HG03571 (cell line): ENCODE results near the gene EPB41.
"Not testable (repeated sequence)": the region's sequence is repeated elsewhere in the genome, so short reads cannot be mapped to it uniquely, and the experiment has no call there.

Experiments
- ATAC-seq: cut with Tn5 transposase; IDR thresholded peaks from one replicate; pipeline ENCODE4 v1.9.1; 2021; ENCODE audit not compliant: unreplicated experiment

EPB41 gene

GRCh38 chr1:29043274-29043965 is 129.1 kb downstream of the EPB41 start:
- no peak for ATAC-seq

DNA sequence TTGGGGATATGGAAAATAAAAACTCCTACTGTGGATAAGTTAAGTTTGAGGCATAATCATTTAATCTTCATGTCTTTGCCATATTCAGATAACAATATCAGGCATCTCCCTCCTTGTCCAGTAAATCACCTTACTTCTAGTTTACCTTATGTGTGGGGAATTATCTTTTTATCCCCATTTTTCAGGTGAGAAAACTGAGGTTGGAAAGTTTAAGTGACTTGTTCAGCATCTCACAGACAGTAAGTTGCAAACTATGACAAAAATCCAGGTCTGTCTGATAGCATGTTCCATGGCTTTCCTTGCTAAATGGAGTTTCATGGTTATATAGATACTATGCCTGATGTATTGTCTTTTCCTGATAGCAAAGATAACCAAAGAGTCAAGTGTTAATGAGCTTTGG is 129.6 kb downstream of the EPB41 start:
- no peak for ATAC-seq

DNA sequence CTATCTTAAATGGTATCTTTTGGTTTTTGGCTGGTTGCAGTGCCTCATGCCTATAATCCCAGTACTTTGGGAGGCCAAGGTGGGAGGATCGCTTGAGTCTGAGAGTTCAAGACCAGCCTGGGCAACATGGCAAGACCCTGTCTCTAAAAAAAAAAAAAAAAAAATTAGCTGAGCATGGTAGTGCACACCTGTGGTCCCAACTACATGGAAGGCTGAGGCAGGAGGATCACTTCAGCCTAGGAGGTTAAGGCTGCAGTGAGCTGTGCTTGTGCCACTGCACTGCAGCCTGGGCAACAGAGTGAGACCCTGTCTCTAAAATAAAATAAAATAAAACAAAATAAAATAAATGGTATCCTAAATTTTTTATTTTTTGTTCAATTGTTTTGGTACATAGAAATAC is 131.3 kb downstream of the EPB41 start:
- ATAC-seq: not testable (repeated sequence)

DNA sequence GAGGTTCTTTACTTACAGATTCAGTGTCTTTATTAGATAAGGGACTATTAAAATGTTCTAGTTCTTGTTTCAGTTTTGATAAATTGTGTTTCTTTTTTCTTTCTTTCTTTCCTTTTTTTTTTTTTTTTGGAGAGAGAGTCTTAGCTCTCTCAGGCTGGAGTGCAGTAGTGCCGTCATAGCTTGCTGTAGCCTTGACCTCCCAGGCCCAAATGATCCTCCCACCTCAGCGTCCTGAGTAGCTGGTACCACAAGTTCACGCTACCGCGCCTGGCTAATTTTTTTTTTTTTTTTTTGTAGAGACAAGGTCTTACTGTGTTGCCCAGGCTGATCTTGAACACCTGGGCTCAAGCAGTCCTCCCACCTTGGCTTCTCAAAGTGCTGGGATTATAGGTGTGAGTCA is 132.8 kb downstream of the EPB41 start:
- ATAC-seq: no peak

- ATAC-seq: no peak
These were observed 135.8 kb downstream of the EPB41 start for GRCh38 chr1:29050166-29050565.

GRCh38 chr1:29052100-29052499 is 137.7 kb downstream of the EPB41 start:
- ATAC-seq: no peak

- no peak for ATAC-seq
These were observed 138.6 kb downstream of the EPB41 start for GRCh38 chr1:29052941-29053340.

DNA sequence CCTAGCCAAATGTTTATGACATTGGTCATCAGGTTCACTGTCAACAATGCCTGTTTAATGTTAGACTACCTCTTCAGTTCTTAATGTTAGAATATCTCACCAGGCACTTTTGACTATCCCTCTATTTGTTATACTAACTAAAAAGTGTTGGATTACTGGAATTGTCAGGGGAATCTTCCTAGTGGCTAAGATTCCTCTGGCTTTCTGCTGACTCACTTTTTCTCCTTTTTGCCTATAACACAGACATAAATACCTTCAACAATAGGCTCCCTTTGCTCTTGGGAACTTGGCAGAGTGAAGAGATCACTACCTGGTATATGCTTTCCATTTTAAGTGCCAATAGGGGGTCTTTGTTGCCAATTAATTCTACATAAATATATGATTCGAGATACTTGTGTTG is 140.8 kb downstream of the EPB41 start:
- ATAC-seq: no peak

DNA sequence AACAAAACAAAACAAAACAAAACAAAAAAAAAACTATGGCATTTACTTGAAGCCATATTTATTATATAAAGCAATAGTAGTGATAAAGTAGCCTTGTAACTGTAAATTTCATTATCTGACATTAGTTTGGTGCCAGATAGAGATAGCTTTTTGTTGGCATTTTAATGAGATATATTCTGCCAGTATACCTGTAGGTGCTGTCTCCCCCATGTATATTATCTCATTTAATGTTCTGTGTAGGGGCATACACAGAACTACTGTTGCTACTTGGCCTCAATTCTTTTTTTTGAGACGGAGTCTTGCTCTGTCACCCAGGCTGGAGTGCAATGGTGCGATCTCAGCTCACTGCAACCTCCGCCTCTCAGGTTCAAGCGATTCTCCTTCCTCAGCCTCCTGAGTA is 141.9 kb downstream of the EPB41 start:
- ATAC-seq: no peak

- ATAC-seq: no peak
These were observed 143.3 kb downstream of the EPB41 start for GRCh38 chr1:29057700-29058099.

- ATAC-seq: no peak
These were observed 148.0 kb downstream of the EPB41 start for GRCh38 chr1:29062157-29062942.

- ATAC-seq: no peak
These were observed 149.7 kb downstream of the EPB41 start for GRCh38 chr1:29064064-29064463.

DNA sequence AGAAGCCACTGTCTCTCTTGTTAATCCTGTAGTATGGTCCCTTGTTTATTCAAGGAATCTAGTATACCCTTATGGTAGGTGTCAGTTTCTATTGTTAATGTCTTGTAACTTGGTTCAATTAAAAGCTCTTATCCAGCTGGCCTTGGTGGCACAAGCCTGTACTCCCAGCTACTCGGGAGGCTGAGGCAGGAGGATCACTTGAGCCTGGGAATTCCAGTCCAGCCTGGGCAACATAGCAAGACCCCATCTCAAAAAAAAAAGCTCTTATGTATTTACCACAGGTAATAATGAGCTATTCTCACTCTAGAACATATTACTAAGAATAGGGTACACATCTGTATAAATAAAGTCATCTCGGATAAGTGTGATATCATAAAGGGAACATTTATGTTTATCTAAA is 162.8 kb downstream of the EPB41 start:
- ATAC-seq: no peak

DNA sequence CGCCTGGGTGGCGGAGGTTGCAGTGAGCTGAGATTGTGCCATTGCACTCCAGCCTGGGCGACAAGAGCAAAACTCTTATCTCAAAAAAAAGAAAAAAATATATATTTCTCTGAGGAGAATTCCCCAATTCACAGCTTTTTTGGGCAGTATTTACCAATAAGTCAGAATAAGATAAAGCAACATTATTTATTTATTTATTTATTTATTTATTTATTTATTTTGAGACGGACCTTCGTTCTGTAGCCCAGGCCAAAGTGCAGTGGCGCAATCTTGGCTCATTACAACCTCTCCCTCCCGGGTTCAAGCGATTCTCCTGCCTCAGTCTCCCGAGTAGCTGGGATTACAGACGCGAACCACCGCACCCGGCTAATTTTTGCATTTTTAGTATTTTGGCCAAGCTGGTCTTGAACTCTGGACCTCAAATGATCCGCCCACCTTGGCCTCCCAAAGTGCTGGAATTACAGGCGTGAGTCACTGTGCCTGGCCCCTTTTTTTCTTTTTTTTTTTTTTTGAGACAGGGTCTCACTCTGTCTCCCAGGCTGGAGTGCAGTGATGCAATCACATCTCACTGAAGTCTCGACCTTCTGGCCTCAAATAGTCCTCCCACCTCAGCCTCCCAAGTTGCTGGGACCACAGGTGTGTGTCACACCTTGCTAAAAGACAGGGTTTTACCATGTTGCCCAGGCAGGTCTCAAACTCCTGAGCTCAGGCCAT is 165.7 kb downstream of the EPB41 start:
- ATAC-seq: not testable (repeated sequence)

GRCh38 chr1:29081201-29081600 is 166.8 kb downstream of the EPB41 start:
- ATAC-seq: no peak

DNA sequence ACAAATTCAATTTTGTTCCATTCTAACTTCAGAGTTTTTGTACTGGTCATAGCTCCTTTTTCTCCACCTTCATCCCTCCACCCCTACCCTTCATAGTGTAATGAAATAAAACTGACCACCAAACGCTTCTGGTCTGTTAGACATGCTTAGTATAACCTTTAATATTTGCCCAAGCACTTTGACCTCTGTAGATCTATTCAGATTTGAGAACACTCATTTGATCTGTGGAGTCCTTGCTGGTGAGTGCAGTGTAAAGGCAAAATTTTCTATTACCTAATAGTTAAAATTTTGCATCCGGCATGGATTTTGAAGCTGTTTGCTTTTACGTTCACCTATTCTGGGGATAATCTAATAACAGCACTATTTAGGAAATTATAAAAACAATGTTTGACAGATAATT is 168.2 kb downstream of the EPB41 start:
- no peak for ATAC-seq

GRCh38 chr1:29083317-29084195 is 169.2 kb downstream of the EPB41 start:
- no peak for ATAC-seq

DNA sequence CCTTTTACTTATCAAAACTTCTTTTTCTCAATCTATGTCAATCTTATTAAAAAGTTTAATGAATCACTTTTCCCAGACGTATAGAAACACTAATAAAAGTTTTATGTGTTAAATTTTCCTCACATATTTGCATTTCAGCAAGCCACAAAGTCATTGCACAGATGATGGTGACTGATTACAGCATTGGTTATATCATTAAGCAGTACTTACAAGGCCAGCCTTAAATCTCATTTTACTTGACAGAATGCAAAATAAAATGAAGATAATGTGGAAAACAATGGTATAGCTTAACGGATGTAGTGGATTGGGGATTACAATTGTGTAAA is 169.8 kb downstream of the EPB41 start:
- ATAC-seq: no peak

DNA sequence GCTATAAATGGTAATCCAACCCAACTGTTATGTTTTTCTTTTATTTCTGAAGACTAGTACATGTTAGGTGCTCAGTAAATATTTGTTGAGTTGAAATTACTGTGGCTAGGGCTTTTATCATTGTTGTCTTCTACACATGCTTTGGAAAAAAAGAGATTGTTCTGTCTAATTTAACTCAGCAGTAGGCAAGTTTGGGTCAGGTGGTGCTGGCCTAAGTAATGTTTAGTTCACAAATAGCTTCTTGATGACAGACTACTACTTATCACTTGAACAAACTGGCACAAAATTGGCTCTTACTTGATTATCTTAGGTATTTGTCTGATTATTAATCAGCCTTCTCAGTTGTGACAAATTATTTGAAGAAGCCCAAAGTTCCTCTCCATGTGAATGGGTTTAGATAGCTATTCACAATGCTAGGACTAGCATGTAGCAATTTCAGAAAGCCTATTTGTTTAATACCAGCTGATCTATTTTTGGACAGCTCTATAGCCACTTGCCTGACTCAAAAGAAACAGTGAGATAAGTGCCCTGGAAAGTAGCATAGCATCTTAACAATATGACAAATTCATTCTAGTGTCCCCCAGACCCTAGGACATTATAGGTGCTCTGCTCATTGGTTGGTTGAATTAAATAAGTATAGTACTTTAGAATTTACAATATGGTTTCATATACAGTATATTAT is 176.7 kb downstream of the EPB41 start:
- ATAC-seq: no peak

DNA sequence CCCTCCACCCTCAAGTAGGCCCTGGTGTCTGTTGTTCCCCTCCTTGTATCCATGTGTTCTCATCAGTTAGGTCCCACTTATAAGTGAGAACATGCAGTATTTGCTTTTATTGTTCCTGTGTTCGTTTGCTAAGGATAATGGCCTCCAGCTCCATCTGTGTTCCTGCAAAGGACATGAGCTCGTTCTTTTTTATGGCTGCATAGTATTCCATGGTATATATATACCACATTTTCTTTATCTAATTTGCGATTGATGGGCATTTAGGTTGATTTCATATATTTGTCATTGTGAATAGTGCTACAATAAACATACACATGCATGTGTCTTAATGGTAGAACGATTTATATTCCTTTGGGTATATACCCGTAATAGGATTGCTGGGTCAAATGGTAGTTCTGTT is 178.3 kb downstream of the EPB41 start:
- ATAC-seq: not testable (repeated sequence)

DNA sequence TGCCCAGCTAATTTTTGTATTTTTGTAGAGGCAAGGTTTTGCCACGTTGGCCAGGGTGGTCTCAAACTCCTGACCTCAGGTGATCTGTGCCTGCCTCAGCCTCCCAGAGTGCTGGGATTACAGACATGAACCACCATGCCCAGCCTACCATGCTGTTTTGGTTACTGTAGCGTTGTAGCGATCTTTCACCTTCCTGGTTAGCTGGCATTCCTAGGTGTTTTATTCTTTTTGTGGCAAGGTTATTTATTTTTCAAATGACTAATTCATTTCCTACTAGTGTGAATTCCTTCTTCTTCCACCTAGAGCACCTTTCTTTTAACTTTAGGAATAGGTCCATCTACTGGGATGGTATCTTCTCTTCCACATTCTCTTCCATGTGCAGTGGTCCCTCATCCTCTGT is 180.1 kb downstream of the EPB41 start:
- no peak for ATAC-seq
